GM19372 (cell line): ENCODE measurements around the gene R3HDM2.
"Not testable (repeated sequence)": the region's sequence is repeated elsewhere in the genome, so short reads cannot be mapped to it uniquely, and the experiment has no call there.

Source experiments
- ATAC-seq: cut with Tn5 transposase; IDR thresholded peaks from one replicate; pipeline ENCODE4 v1.9.1; 2021; ENCODE audit warnings: mild to moderate bottlenecking, low read depth, moderate library complexity; ENCODE audit not compliant: unreplicated experiment

The R3HDM2 gene

DNA sequence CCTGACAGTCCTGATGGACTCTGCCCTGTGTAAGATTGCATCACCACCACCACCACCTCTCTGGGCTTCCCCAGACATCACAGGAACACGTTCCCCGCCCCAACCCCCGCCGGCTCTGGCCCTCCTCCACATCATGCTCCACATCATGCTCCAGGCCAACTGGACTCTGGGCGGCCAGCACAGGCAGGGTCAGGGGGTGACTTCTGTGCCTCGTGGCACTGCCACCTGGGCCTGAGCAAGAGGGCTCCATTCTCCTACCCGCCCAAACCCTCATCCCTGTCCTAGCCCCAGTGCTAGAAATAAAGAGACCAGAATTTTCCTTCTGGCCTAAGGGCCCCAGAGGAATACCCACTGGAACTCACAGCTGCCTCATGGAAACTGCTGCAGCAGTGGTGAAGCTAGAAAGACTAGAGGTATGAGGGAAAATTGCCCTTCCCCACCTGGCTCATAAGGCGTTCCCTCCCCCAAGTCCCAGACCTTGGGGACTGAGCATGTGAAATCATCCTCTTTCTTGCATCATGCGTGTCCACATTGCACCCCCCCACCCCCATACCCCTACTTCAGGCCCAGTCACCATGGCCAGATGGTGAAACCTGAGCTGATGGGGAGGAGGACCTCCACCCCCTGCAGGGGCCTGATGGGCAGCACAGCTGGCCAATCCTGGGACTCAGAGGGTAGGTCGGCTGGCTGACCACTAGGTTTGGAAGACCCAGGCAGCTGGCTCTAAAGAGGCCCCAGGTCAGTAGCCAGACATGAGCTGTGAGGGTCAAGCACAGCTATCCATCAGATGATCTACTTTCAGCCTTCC is 23.9 kb upstream of the R3HDM2 start, which contains the start of gene INHBE:
TSS of gene INHBE (plus strand) at position 742 of the 808 bp plus-strand sequence. CDS start 230 bp downstream, outside the sequence.
- no peak for ATAC-seq

DNA sequence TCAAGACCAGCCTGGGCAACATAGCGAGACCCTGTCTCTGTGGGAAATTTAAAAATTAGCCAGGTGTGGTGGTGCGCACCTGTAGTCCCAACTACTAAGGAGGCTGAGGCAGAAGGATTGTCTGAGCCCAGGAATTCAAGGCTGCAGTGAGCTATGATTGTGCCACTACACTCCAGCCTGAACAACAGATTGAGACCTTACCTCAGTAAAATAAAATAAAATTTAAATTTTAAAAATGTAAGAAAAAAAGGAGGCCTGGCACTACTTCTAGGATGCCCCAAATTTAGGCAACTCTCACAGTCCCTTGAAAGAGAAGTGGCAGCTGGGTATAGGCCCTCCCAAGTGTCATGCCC is 23.3 kb upstream of the R3HDM2 start:
- no peak for ATAC-seq

DNA sequence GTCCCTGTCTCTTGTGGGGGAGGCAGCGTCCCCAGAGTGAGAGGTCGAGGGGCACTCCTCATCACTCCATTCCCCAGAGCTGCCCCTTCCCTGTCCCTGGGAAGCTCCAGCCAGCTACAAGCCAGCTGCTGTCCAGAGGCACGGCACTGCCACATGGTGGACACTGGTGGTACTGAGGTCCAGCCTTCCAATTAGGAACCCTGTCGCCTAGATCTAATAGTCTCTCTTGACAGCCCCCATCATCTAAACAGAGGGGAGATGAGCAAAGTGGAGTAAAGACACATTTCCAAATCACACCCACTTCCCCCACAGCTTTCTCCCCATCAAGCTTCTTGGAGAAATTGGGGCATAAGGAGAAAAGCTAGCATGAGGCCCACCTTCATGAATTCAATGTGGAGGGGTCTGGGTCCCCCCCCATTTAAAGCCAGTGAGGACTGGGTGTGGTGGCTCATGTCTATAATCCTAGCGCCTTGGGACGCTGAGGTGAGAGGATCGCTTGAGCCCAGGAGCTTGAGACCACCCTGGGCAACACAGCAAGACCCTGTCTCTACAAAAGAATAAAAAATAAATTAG is 22.2 kb upstream of the R3HDM2 start:
- no peak for ATAC-seq

DNA sequence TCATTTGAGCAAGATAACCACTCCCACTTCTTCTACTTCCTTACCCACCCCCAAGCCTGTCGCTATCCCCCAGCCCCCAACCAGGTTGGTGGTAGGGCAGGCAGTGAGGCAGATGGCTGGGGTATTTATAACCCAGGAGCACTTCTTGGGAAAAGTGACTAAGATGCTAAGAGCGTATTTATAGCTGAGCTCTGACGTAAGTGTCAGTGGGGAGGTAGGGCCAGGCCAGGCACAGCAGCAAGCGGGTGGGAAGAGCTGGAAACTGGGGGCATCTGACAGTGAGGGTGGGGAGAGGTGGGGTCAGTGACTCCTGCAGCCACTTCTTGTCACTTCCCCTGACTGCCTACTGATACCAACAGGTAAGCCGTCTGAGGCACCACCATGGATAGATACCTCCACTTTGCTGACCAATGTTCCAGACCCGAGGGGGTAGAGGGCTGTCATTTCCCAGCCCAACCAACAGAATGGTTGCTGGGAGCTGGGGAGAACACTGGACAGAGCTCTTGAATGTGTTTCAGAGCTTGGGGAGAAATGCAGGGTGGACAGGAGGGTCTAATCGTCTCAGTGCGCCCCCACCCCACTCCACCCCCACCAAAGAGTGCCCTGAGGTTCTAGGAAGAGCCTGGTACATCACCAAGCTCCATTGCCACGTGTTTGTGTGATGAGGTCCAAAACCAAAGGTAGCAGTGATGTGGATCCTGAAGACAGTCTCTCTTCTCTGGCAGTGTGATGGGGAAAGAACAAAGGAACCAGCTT is 21.5 kb upstream of the R3HDM2 start:
- ATAC-seq: no peak

DNA sequence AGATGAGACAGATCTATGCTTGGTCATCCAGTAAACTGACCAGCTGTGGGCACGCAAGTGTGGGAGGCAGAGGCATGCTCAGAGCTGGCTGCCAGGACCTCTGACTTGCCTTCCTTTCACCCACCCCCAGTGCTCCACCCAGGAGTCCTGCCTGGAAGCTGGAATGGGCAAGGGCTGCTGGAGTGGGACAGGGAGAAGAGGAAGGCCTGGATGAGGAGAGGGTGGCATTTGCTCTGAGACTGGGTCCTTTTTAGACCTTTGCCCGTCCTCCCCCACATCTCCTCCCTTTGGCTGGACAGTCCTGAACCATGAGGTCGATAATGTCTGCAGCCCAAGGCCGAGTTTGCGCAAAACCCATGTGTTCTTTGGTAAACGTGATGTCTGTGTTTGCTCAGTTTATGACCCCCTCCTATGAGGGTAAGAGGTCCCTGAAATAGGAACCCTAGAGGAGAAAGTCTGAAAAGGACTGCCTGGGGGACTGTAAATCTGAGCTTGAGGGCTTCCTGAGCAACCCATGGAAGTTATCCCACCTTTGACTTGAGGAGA is 20.5 kb upstream of the R3HDM2 start:
- ATAC-seq: no peak

DNA sequence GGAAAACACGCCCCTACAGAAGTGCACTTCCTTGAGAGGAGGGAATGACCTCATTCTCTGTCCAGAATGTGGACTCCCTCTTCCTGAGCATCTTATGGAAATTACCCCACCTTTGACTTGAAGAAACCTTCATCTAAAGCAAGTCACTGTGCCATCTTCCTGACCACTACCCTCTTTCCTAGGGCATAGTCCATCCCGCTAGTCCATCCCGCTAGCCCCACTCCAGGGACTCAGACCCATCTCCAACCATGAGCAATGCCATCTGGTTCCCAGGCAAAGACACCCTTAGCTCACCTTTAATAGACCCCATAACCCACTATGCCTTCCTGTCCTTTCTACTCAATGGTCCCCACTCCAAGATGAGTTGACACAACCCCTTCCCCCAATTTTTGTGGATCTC is 19.2 kb upstream of the R3HDM2 start:
- ATAC-seq: no peak

DNA sequence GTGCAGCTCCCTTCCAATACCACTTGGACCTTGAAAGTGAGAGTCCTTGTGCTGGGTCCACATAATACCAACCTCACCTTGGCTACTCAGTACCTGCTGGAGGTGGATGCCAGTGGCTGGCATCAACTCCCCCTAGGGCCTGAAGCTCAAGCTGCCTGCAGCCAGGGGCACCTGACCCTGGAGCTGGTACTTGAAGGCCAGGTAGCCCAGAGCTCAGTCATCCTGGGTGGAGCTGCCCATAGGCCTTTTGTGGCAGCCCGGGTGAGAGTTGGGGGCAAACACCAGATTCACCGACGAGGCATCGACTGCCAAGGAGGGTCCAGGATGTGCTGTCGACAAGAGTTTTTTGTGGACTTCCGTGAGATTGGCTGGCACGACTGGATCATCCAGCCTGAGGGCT is 18.5 kb upstream of the R3HDM2 start:
- ATAC-seq: no peak

DNA sequence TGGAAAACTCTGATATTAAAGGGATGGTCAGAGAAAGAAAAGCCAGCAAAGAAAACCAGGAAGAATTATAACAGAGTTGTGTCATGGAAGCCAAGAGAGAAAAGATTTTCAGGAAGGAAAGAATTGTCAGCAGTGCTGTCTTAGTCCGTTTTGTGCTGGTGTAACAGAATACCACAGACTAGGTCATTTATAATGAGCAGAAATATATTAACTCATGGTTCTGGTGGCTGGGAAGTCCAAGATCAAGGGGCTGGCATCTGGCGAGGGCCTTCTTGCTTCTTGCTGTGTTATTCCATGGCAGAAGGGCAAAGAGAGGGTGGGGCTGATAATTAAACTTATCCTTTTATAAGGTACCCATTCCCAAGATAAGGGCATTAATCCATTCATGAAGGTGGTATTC is 17.8 kb upstream of the R3HDM2 start:
- ATAC-seq: no peak

DNA sequence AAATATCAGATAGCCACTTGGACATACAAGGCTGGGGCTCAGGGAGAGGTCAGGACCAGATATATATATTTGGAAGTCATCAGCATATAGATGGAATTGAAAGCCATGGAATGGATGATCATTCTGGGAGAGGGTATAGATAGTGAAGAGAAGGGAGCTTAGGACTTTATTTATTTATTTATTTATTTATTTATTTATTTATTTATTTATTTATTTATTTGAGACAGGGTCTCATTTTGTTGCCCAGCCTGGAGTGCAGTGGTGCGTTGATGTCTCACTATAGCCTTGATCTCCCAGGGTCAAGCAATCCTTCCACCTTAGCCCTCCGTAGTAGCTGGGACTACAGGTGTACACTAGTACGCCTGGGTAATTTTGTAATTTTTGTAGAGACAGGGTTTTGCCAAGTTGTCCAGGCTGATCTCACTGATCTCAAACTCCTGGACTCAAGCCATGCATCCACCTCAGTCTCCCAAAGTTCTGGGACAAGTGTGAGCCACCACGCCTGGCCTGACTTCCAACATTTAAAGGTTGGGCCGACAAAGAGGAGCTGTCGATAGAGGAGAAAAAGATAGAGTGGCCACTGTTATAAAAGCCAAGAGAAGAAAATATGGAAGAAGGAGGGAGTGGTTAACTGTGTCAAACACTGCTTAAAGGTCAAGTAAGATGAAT is 15.6 kb upstream of the R3HDM2 start:
- no peak for ATAC-seq

DNA sequence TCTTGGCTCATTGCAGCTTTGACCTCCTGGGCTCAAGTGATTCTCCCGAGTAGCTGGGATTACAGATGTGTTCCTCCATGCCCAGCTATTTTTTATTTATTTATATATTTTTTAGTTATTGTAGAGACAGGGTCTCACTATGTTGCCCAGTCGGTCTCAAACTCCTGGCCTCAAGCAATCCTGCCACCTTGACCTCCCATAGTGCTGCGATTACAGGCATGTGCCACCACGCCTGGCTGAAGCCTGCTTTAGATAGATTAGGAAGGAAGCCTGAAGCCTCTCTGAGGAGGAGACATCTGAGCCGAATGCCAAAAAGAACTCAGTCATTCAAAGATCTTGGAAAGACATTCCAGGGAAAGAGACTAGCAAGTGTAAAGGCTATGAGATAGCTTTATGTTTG is 13.9 kb upstream of the R3HDM2 start:
- no peak for ATAC-seq

DNA sequence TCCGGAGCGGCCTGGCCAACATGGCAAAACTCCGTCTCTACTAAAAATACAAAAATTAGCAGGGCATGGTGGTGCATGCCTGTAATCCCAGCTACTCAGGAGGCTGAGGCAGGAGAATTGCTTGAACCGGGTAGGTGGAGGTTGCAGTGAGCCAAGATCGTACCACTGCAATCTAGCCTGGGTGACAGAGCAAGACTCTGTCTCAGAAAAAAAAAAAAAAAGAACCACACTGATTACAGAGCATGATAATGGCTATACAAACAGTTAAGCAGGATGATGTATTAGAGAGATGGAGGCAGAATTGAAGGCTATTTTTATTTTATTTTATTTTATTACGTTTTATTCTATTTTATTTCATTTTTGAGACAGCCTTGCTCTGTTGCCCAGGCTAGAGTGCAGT is 13.5 kb upstream of the R3HDM2 start:
- ATAC-seq: not testable (repeated sequence)

DNA sequence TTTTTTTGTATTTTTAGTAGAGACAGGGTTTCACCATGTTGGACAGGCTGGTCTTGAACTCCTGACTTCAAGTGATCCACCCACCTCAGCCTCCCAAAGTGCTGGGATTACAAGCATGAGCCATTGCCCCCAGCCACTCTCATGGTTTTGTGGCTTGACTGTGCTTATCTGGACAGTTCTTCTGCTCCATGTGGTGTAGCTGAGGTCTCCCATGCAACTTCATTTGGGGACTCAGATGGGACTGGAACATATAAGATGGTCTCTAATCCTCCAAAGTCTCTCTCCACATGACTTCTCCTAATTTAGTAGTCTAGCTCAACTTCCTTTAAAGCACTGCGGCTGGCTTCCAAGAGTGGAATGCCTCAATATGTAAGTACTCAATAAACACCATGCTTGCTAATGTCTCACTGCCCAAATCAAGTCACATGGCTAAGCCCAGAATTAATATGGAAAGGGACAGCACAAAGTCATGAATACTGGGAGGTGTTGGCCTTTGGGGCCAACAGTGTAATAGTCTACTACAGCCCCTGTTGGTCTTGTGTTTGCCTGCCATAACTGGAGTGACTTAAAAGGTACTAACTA is 11.1 kb upstream of the R3HDM2 start:
- no peak for ATAC-seq

DNA sequence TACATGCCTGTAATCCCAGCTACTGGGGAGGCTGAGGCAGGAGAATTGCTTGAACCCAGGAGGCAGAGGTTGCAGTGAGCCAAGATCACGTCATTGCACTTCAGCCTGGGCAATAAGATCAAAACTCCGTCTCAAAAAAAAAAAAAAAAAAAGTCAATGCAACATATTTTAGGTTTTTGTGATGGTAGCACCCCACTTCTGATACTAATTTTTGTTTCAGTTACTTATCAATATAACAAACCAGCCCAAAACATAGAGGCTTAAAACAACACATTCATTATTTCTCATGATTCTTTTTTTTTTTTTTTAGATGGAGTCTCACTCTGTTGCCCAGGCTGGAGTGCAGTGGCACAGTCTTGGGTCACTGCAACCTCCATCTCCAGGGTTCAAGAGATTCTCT is 10.6 kb upstream of the R3HDM2 start:
- not testable (repeated sequence) for ATAC-seq

DNA sequence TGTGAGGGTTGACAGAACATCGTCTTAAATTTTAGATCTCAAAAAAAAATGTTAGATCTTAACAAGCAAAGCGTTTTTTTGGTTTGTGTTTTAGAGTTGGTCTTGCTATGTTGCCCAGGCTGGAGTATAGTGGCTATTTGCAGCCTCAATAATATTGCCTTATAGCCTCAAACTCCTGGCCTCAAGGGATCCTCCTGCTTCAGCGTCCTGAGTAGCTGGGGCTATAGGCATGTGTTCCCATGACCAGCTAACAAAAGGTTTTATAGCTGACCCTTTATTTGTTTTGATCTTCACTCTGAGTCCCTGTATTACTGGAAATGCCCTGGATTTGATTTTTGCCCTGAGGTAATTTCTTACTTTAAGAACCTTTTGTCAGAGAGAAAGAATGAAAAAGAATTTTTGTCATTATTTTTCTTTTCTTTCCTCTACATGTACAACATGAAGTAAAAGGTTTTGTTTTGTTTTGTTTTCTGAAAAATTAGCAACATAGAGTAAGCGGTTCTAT is 9.0 kb upstream of the R3HDM2 start:
- ATAC-seq: no peak

DNA sequence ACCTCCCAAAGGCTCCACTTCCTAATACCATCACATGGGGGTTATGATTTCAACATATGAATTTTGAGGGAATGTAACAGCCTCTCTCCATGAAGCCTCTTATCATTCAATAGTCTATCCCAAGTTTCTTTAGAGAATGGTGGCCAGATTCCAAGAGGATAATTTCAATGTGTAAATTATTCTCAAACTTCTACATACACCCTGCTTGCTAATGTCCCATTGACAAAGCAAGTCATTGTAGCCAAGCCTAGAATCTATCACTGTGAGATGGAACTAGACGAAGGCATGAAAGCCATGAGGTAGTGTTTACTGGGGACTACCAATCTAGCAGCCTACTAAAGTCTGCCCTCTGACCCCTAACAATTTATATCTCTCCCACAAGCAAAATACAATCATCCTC is 7.6 kb upstream of the R3HDM2 start:
- no peak for ATAC-seq

DNA sequence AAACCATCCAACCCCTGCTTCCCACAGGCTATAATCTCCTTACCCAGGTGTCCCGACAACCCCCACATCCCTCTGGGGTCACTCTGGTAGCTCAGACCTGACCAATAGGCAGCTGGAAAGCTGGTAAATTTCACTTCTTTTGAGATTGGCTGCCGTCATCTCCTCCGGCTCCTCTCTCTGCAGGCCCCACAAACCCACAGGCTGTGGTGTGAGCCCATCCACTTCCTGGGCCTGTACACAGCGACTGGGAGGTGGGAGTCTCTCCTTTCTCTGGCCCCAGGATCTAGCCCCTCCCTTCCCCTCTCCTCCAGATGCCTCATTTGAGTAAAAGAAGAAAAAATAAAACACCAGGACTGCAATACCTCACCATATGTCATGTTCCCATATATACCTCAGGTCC is 4.5 kb upstream of the R3HDM2 start:
- no peak for ATAC-seq

DNA sequence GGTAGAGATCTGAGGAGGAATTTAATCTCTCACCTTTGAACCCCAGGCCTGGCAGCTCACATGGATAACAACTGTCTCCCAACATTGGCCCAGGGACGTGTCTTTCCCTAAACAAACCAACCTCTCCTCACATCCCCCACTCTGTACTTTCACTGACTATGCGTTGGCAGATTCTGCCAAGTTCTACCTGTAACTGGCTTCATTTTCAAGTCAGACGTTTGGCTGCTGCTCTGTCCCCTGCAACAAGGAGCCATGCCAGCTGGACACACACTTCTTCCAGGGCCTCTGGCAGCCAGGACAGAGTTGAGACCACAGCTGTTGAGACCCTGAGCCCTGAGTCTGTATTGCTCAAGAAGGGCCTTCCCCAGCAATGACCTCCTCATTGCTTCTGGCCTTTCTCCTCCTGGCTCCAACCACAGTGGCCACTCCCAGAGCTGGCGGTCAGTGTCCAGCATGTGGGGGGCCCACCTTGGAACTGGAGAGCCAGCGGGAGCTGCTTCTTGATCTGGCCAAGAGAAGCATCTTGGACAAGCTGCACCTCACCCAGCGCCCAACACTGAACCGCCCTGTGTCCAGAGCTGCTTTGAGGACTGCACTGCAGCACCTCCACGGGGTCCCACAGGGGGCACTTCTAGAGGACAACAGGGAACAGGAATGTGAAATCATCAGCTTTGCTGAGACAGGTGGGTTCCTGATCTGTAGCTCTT is 3.8 kb upstream of the R3HDM2 start, which contains the start of gene INHBC:
TSS of gene INHBC (plus strand) at position 268 of the 707 bp plus-strand sequence. CDS start at position 371, 103 bp downstream.
- ATAC-seq: no peak

DNA sequence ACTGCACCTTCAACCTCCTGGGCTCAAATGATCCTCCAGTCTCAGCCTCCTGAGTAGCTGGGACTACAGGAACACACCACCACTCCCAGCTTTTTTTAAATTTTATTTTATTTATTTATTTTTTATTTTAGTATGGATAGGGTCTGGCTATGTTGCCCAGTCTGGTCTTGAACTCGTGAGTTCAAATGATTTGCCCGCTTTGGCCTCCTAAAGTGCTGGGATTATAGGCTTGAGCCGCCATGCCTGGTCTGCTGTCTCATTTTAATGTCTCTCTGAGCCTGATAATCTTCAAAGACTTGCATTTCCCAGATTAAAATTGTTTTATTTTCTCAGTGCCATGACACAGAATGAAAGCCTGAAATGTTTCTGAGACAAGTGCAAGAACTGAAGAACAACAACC is 2.5 kb upstream of the R3HDM2 start:
- ATAC-seq: no peak

DNA sequence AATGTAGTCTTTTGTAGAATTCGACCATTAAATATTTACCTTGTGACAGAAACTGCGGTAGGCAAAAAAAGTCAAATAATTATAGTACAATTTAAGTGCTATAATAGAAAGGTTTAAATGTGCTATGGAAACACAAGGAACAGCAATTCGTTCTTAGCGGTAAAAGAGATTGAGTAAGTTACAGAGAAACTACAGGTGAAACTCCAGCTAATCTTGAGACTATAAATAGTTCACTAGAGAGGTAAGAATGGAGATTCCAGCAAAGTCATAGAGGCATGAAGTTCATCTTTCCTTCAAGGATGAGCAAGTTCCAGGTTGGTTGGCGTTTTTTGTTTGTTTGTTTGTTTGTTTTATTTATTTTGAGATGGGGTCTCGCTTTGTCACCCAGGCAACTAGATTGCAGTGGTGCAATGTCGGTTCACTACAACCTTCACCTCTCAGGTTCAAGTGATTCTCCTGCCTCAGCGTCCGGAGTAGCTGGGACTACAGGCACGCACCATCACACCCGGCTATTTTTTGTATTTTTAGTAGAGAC is 878 bp upstream of the R3HDM2 start:
- ATAC-seq: no peak
